Kidney (tissue), 14 donors: Measurements from ENCODE around the gene PPP6R1. TPM values are rescaled to one million over a fixed set of nuclear protein-coding genes. Genes with fewer than 3 reads are reported as not detected.

Experiments
- DNase-seq, 5 donors: peaks; one replicate each; pipeline ENCODE4 v3.0.0-alpha.2; 2013 to 2020
- FAIRE-seq: peaks from 2 replicates; lab custom pipeline; 2012; peaks lifted over from hg19 to GRCh38; lab: Jason Lieb, UNC
- H3K27ac ChIP-seq, 2 donors: one replicate each; pipeline ENCODE4 v1.7.0; 2013; ENCODE audit warnings: low read depth in 2 of 2, low read length in 2 of 2, inconsistent platforms in 1 of 2
- H3K27me3 ChIP-seq: one replicate; pipeline ENCODE4 v1.7.1; 2013; ENCODE audit warnings: low read length, inconsistent platforms; ENCODE audit not compliant: control insufficient read depth, insufficient read depth
- H3K36me3 ChIP-seq, 3 donors: one replicate each; pipeline versions ENCODE4 v1.7.0 to v1.7.1; 2013; ENCODE audit warnings: low read length in 3 of 3, control low read depth in 1 of 3, inconsistent platforms in 1 of 3; ENCODE audit not compliant: insufficient read depth in 3 of 3, control insufficient read depth in 2 of 3
- H3K4me1 ChIP-seq, 3 donors: one replicate each; pipeline versions ENCODE4 v1.7.0 to v1.7.1; 2013; ENCODE audit warnings: low read length in 3 of 3, inconsistent platforms in 1 of 3, low read depth in 1 of 3; ENCODE audit not compliant: control insufficient read depth in 2 of 3, insufficient read depth in 2 of 3
- H3K4me3 ChIP-seq, 3 donors: one replicate each; pipeline versions ENCODE4 v1.7.0 to v1.8.1; 2013; ENCODE audit warnings: low read length in 3 of 3, control low read depth in 1 of 3, inconsistent platforms in 1 of 3
- H3K9ac ChIP-seq, 3 donors: one replicate each; pipeline versions ENCODE4 v1.7.0 to v1.7.1; 2013; ENCODE audit warnings: low read length in 3 of 3, control low read depth in 1 of 3, inconsistent platforms in 1 of 3
- H3K9me3 ChIP-seq, 3 donors: one replicate each; pipeline versions ENCODE4 v1.7.0 to v1.7.1; 2013; ENCODE audit warnings: low read length in 3 of 3, control low read depth in 1 of 3, inconsistent platforms in 1 of 3; ENCODE audit not compliant: control insufficient read depth in 2 of 3, insufficient read depth in 1 of 3
- intact Hi-C: fragments of 100-400 bp; cut with DNase I; formaldehyde crosslinking; loops from one replicate; pipeline ENCODE4 v1.11.1; 2022
- polyA plus RNA-seq: library from polyadenylated mRNA; stranded (reverse); fragments of 350-450 nt; fragmentation: Illumina TruSeq; extraction: RNeasy Lipid Tissue Mini Kit (QIAGEN cat#74804); gene quantifications from one replicate; pipeline ENCODE4 v1.2.3, GENCODE V29; 2014; ENCODE audit warnings: low read depth, low replicate concordance; ENCODE audit not compliant: insufficient read depth
- total RNA-seq: library from RNA; stranded (reverse); fragmentation: NEBNext Ultra II Directional; extraction: Animal tissue kit (Norgen Biotek cat#: 25700); gene quantifications from one replicate; pipeline ENCODE4 v1.2.1, GENCODE V29; 2021
- TF ChIP-seq, protein P1 (sequence below): IDR thresholded peaks from 3 replicates; pipeline ENCODE4 v1.5.1; 2012; ENCODE audit warnings: mild to moderate bottlenecking, moderate library complexity, borderline replicate concordance; ENCODE audit not compliant: insufficient read depth; ENCODE audit errors: extremely low read depth
- donor health status: control.
- donor health status: control.
- donor health status: control.
- donor health status: control.
- donor health status: control.
- donor health status: DM: yes; HTN: yes; CAD: no.
- donor health status: Normal renal cell carcinoma (clear cell type).

Gene PPP6R1
- total and polyA plus RNA-seq, 2 donors from 2014 or later: 30.6 to 61.6 TPM

DNA sequence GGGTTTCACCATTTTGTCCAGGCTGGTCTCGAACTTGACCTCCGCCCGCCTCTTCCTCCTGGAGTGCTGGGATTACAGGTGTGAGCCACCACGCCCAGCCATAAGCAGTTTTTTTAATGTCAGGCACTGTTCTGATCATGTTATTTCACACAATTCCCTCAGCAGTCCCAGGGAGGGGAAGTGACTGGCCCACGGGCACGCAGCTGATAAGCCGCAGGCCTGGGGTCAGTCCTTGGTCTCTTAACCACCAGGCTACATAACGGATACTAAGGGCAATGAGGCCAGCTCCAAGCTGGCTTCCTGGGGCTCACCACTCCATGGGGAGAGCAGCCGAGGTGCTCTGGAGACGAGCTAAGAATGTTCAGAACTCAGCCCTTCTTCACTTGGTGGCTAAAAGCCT is 38.5 kb upstream of the PPP6R1 start:
- Histone ChIP-seq H3K4me3 (no peak overlapping the region), H3K4me1 (no peaks in the 10 kb centered on the region), H3K27ac (no peak overlapping the region), H3K9me3 (no peaks in the 10 kb centered on the region), H3K9ac (no peak overlapping the region), H3K36me3 (no peaks in the 10 kb centered on the region), H3K27me3 (no peaks in the 10 kb centered on the region)
- DNase-seq (no peak), FAIRE-seq (no peak)
- intact Hi-C loops: no loop called here
- TF ChIP-seq, protein P1, sequence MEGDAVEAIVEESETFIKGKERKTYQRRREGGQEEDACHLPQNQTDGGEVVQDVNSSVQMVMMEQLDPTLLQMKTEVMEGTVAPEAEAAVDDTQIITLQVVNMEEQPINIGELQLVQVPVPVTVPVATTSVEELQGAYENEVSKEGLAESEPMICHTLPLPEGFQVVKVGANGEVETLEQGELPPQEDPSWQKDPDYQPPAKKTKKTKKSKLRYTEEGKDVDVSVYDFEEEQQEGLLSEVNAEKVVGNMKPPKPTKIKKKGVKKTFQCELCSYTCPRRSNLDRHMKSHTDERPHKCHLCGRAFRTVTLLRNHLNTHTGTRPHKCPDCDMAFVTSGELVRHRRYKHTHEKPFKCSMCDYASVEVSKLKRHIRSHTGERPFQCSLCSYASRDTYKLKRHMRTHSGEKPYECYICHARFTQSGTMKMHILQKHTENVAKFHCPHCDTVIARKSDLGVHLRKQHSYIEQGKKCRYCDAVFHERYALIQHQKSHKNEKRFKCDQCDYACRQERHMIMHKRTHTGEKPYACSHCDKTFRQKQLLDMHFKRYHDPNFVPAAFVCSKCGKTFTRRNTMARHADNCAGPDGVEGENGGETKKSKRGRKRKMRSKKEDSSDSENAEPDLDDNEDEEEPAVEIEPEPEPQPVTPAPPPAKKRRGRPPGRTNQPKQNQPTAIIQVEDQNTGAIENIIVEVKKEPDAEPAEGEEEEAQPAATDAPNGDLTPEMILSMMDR: no peak

DNA sequence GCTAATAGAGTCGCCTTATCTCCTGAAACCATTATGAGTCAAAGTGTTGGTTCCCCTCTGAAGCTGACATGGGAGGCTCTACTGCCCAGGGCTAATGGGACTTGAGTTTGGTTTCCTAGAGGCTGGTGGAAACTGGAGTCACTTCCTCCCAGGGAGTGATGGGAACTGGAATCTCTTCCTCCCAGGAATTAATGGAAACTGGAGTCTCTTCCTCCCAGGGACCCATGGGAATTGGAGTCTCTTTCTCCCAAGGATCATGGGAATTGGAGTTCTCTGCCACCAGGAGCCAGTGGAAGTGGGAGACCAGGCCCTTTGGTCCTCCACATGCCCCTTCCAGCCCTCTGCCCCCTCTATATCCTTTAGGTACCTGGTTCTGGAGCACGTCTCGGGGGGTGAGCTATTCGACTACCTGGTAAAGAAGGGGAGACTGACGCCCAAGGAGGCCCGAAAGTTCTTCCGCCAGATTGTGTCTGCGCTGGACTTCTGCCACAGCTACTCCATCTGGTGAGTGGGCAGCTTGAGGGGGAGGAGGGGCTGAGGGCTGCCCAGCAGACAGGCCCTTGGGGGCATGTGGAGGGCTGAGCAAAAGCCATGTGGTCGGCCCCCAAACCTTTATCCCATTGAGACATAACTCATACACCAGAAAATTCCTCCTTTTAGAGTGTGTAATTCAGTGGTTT is 30.4 kb upstream of the PPP6R1 start:
- Histone ChIP-seq H3K4me3 (no peak overlapping the region), H3K27me3 (no peaks in the 10 kb centered on the region), H3K27ac (no peak overlapping the region), H3K9me3 (no peaks in the 10 kb centered on the region), H3K36me3 (no peaks in the 10 kb centered on the region), H3K4me1 (no peaks in the 10 kb centered on the region), H3K9ac (no peak overlapping the region)
- DNase-seq (peak in 1 of 5 donors; percentile 68), FAIRE-seq (no peak)
- TF ChIP-seq, protein P1: no peak
- intact Hi-C loops: no loop called here

DNA sequence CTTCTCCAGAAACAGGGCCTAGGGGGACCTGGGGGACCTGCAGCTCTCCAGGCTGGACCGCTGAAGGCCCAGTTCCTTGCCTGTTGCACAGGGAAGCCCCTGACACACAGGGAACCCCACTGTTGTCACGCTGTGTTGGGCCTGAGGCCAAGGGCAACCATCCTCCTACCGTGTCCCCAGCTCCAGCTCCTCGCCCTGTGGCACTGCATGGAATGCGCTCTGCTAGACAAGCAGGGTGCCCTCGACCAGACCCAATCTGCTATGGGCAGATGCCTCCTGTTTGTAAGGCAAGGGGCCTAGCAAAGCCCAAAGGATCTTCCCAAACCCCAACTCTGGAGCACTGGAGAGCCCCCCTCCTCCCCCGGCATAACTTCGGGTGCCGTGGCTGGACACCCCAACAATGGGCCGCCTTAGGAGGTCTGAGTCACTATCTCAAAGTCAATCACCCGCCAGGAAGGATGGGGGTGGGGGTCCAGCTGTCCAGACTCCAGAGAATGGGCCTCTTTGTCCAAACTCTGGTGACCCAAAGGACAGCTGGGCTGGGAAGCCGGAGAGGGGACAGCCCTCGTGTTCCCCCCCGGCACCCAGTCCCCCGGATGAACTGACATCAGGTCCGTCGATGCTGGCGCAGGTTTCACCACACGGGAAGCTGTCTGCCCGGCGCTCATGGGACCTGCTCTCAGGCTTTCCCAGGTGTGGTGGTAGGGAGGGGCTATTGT is 28.7 kb upstream of the PPP6R1 start:
- DNase-seq: peak in 1 of 5 donors; percentile 61
- Histone ChIP-seq H3K4me3 (no peak overlapping the region), H3K27ac (no peak overlapping the region), H3K4me1 (no peaks in the 10 kb centered on the region), H3K36me3 (no peaks in the 10 kb centered on the region), H3K9me3 (no peaks in the 10 kb centered on the region), H3K9ac (no peak overlapping the region), H3K27me3 (no peaks in the 10 kb centered on the region)
- FAIRE-seq: no peak
- intact Hi-C loops: no loop called here
- TF ChIP-seq, protein P1: no peak
